ENCODE data around the gene GMDS. TPM values are rescaled to one million over a fixed set of nuclear protein-coding genes. Genes with fewer than 3 reads are reported as not detected.

Gene GMDS
- total and polyA plus RNA-seq, 2 experiments from 2014 or later: 3.0 to 12.6 TPM

DNA sequence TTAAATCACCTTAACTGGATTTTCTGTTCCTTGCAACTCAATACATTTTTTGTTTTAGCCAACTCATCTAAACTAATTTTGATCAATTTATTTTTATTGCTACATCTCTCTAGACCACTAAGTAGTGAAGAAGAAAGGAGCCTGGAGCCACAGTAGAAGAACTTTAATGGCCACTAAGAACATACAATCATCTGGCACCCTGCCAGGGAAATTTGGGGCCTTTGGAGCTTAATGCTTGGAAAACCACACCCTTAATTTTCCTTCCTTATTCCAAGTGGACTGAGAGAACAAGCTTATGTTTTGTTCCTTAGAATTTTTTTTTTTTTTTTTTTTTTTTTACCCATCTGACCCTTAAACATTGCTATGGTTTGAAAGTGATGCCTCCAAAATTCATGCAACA, 12.0 kb upstream of the GMDS start:
- no peaks in the 10 kb centered on the region for H3F3A ChIP-seq (ENCODE audit: insufficient read depth)
- no peaks in the 10 kb centered on the region for H3K4me1 ChIP-seq (ENCODE audit: insufficient read depth)
- in situ Hi-C loops (cut with MboI): no loop called here
- no peaks in the 10 kb centered on the region for H3K27me3 ChIP-seq (replicated peaks; ENCODE audit: insufficient read depth)
- no peak overlapping the region for H3K4me3 ChIP-seq
- H3K79me2 ChIP-seq (ENCODE audit: insufficient read depth): no peaks in the 10 kb centered on the region
- DNase-seq: no peak
- H4K20me1 ChIP-seq (ENCODE audit: insufficient read depth): no peaks in the 10 kb centered on the region
- no peak overlapping the region for H2AFZ ChIP-seq
- no peak overlapping the region for H3K9ac ChIP-seq
- H3K4me2 ChIP-seq (ENCODE audit: unreplicated experiment): no peak overlapping the region
- H3K27ac ChIP-seq: no peak overlapping the region
- no peak for TF ChIP-seq EZH2 (IDR thresholded peaks at IDR 0.05; ENCODE audit: insufficient read depth, poor library complexity, severe bottlenecking)
- TF ChIP-seq EZH2phosphoT487 (IDR thresholded peaks at IDR 0.05; ENCODE audit: insufficient read depth, low read depth): no peak
- no peaks in the 10 kb centered on the region for H3K9me3 ChIP-seq (ENCODE audit: low read depth)
- no peaks in the 10 kb centered on the region for H3K36me3 ChIP-seq (ENCODE audit: low read depth)
- no peaks in the 10 kb centered on the region for H3K9me2 ChIP-seq (ENCODE audit: insufficient read depth)

DNA sequence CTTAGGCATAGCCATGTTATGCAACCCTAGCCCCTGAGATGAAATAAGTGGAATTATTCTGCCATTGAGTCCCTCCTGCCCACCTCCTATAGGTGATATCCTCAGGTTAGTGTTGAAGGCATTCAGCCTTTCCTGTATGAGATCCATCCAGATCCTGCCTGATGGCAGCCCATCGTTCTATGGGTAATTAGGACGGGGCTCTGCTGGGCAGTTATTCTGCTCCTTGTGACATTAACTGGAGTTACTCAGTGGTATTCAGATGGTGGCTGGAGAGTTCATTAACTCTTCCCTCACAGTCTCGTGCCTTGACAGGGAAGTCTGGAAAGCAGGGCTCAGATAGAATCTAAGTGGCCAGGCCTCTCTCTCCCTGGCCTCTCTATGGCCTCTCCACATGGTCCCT, 9.3 kb upstream of the GMDS start:
- TF ChIP-seq EZH2phosphoT487 (IDR thresholded peaks at IDR 0.05; ENCODE audit: insufficient read depth, low read depth) (no peak), EZH2 (IDR thresholded peaks at IDR 0.05; ENCODE audit: insufficient read depth, poor library complexity, severe bottlenecking) (no peak)
- Histone ChIP-seq H3K9me3 (ENCODE audit: low read depth) (no peaks in the 10 kb centered on the region), H3K4me1 (ENCODE audit: insufficient read depth) (no peaks in the 10 kb centered on the region), H3F3A (ENCODE audit: insufficient read depth) (no peaks in the 10 kb centered on the region), H3K4me3 (no peak overlapping the region), H4K20me1 (ENCODE audit: insufficient read depth) (no peaks in the 10 kb centered on the region), H3K4me2 (ENCODE audit: unreplicated experiment) (no peak overlapping the region), H2AFZ (no peak overlapping the region), H3K27ac (no peak overlapping the region), H3K79me2 (ENCODE audit: insufficient read depth) (no peaks in the 10 kb centered on the region), H3K36me3 (ENCODE audit: low read depth) (no peaks in the 10 kb centered on the region), H3K9ac (no peak overlapping the region), H3K27me3 (replicated peaks; ENCODE audit: insufficient read depth) (no peaks in the 10 kb centered on the region), H3K9me2 (ENCODE audit: insufficient read depth) (no peaks in the 10 kb centered on the region)
- WGBS, 2 experiments (ENCODE audit: low coverage in 1 of 2, low lambda C conversion rate in 2 of 2, missing lambda C conversion rate in 2 of 2): 73 to 76% methylated on average over 3 of the region's 3 CpGs
- in situ Hi-C loops (cut with MboI): no loop called here
- no peak for DNase-seq

- Histone ChIP-seq H3K4me1 (ENCODE audit: insufficient read depth) (no peaks in the 10 kb centered on the region), H3K4me3 (no peak overlapping the region), H3K36me3 (ENCODE audit: low read depth) (no peaks in the 10 kb centered on the region), H3F3A (ENCODE audit: insufficient read depth) (no peaks in the 10 kb centered on the region), H3K9me3 (ENCODE audit: low read depth) (no peaks in the 10 kb centered on the region), H2AFZ (no peak overlapping the region), H3K9me2 (ENCODE audit: insufficient read depth) (no peaks in the 10 kb centered on the region), H3K27ac (no peak overlapping the region), H4K20me1 (ENCODE audit: insufficient read depth) (no peaks in the 10 kb centered on the region), H3K27me3 (replicated peaks; ENCODE audit: insufficient read depth) (no peaks in the 10 kb centered on the region), H3K4me2 (ENCODE audit: unreplicated experiment) (no peak overlapping the region), H3K79me2 (ENCODE audit: insufficient read depth) (no peaks in the 10 kb centered on the region), H3K9ac (no peak overlapping the region)
- in situ Hi-C loops (cut with MboI): no loop called here
- DNase-seq: no peak
- WGBS, 2 experiments (ENCODE audit: low coverage in 1 of 2, low lambda C conversion rate in 2 of 2, missing lambda C conversion rate in 2 of 2): 91 to 95% methylated on average over 7 of the region's 7 CpGs
- TF ChIP-seq EZH2 (IDR thresholded peaks at IDR 0.05; ENCODE audit: insufficient read depth, poor library complexity, severe bottlenecking) (no peak), EZH2phosphoT487 (IDR thresholded peaks at IDR 0.05; ENCODE audit: insufficient read depth, low read depth) (no peak)
Observed at GRCh38 chr6:2249126-2249525, 3.7 kb upstream of the GMDS start.

DNA sequence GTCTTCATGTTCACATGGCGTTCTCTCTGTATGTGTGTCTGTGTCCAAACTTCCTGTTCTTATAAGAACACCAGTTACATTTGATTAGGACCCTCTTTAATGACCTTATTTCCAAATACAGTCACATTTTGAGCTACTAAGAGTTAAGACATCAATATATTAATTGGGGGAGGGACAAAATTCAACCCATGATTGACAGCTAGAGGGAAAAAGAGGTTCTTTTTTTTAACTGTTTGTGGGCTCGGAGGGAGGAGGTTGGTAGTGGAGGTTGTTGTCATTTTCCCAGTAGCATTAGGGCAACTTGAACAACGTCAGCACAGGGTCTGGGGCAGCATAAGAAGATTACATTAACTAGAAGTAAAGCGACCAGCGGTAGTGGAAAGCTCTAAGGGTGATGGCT, 2.3 kb upstream of the GMDS start:
- Histone ChIP-seq H3K9me2 (ENCODE audit: insufficient read depth) (no peaks in the 10 kb centered on the region), H3K4me1 (ENCODE audit: insufficient read depth) (no peaks in the 10 kb centered on the region), H3K27ac (no peak overlapping the region), H3K4me2 (ENCODE audit: unreplicated experiment) (no peak overlapping the region), H3K9me3 (ENCODE audit: low read depth) (no peaks in the 10 kb centered on the region), H4K20me1 (ENCODE audit: insufficient read depth) (no peaks in the 10 kb centered on the region), H3K9ac (no peak overlapping the region), H3K79me2 (ENCODE audit: insufficient read depth) (no peaks in the 10 kb centered on the region), H3F3A (ENCODE audit: insufficient read depth) (no peaks in the 10 kb centered on the region), H3K4me3 (no peak overlapping the region), H3K36me3 (ENCODE audit: low read depth) (no peaks in the 10 kb centered on the region), H3K27me3 (replicated peaks; ENCODE audit: insufficient read depth) (no peaks in the 10 kb centered on the region), H2AFZ (no peak overlapping the region)
- no peak for DNase-seq
- TF ChIP-seq EZH2 (IDR thresholded peaks at IDR 0.05; ENCODE audit: insufficient read depth, poor library complexity, severe bottlenecking) (no peak), EZH2phosphoT487 (IDR thresholded peaks at IDR 0.05; ENCODE audit: insufficient read depth, low read depth) (no peak)
- in situ Hi-C loops (cut with MboI): no loop called here
- WGBS, 2 experiments (ENCODE audit: low coverage in 1 of 2, low lambda C conversion rate in 2 of 2, missing lambda C conversion rate in 2 of 2): 88 to 90% methylated on average over 5 of the region's 5 CpGs
